ENCODE results near the gene PCDHGC5. TPM values are rescaled to one million over a fixed set of nuclear protein-coding genes. Genes with fewer than 3 reads are reported as not detected.

PCDHGC5 gene
- total RNA-seq, 1 donor from 2014 or later, result 7.7 TPM

GRCh38 chr5:141510850-141511601 lies 22.1 kb downstream of the PCDHGC5 start:
- peak overlapping the region; percentile 4 for H3K27ac Mint-ChIP-seq (ENCODE audit: unreplicated experiment)
- peaks cover 60% of the 10 kb centered on the region for H3K4me1 Mint-ChIP-seq (ENCODE audit: low read depth, unreplicated experiment)
- H3K4me3 Mint-ChIP-seq (ENCODE audit: unreplicated experiment), result peak overlapping the region; percentile 54

GRCh38 chr5:141511771-141512325 lies 23.0 kb downstream of the PCDHGC5 start:
- Histone ChIP-seq H3K27ac (ENCODE audit: low read depth, low read length) (peak overlapping the region; percentile 93), H3K9me3 (ENCODE audit: insufficient read depth, low read depth, low read length) (no peaks in the 10 kb centered on the region), H4K20me1 (ENCODE audit: insufficient read depth, low read length) (no peaks in the 10 kb centered on the region), H3K79me2 (ENCODE audit: insufficient read depth, low read length) (no peaks in the 10 kb centered on the region), H3K9ac (ENCODE audit: low read length) (peak overlapping the region; percentile 84), H3K36me3 (ENCODE audit: insufficient read depth, low read length) (peaks cover 20% of the 10 kb centered on the region), H3K4me1 (ENCODE audit: insufficient read depth, low read length) (peaks cover 66% of the 10 kb centered on the region), H3K27me3 (ENCODE audit: insufficient read depth, low read length) (no peaks in the 10 kb centered on the region), H3K4me3 (ENCODE audit: insufficient read depth, low read depth, low read length) (no peak overlapping the region), H3K4me2 (ENCODE audit: low read length) (peak overlapping the region; percentile 90), H2AFZ (ENCODE audit: low read depth, low read length) (no peak overlapping the region)
- DNase-seq (ENCODE audit: low read depth), result no peak
- no peak for FAIRE-seq
- Mint-ChIP-seq H3K4me1 (ENCODE audit: low read depth, unreplicated experiment) (peaks cover 65% of the 10 kb centered on the region), H3K27ac (ENCODE audit: unreplicated experiment) (peak overlapping the region; percentile 4), H3K9me3 (ENCODE audit: unreplicated experiment) (peaks cover 1% of the 10 kb centered on the region), H3K36me3 (ENCODE audit: low read depth, unreplicated experiment) (peaks cover 6% of the 10 kb centered on the region), H3K27me3 (ENCODE audit: low read depth, unreplicated experiment) (no peaks in the 10 kb centered on the region), H3K4me3 (ENCODE audit: unreplicated experiment) (no peak overlapping the region)
- TF ChIP-seq CTCF (IDR thresholded peaks at IDR 0.05; ENCODE audit: insufficient read depth, low read depth, low read length) (no peak), EZH2 (IDR thresholded peaks at IDR 0.05; ENCODE audit: insufficient read depth, low read length) (no peak)

More at GRCh38 chr5:141510850-141511601, 22.1 kb downstream of the PCDHGC5 start:
- Histone ChIP-seq H4K20me1 (ENCODE audit: insufficient read depth, low read length) (no peaks in the 10 kb centered on the region), H3K9ac (ENCODE audit: low read length) (no peak overlapping the region), H3K79me2 (ENCODE audit: insufficient read depth, low read length) (no peaks in the 10 kb centered on the region), H3K9me3 (ENCODE audit: insufficient read depth, low read depth, low read length) (no peaks in the 10 kb centered on the region), H3K36me3 (ENCODE audit: insufficient read depth, low read length) (peaks cover 20% of the 10 kb centered on the region), H3K4me1 (ENCODE audit: insufficient read depth, low read length) (peaks cover 66% of the 10 kb centered on the region), H3K4me2 (ENCODE audit: low read length) (no peak overlapping the region), H2AFZ (ENCODE audit: low read depth, low read length) (no peak overlapping the region), H3K27me3 (ENCODE audit: insufficient read depth, low read length) (no peaks in the 10 kb centered on the region), H3K4me3 (ENCODE audit: insufficient read depth, low read depth, low read length) (no peak overlapping the region), H3K27ac (ENCODE audit: low read depth, low read length) (no peak overlapping the region)
- FAIRE-seq, result no peak
- peaks cover 2% of the 10 kb centered on the region for H3K36me3 Mint-ChIP-seq (ENCODE audit: low read depth, unreplicated experiment)
- no peak for DNase-seq (ENCODE audit: low read depth)
- TF ChIP-seq EZH2 (IDR thresholded peaks at IDR 0.05; ENCODE audit: insufficient read depth, low read length), result no peak
- TF ChIP-seq CTCF (IDR thresholded peaks at IDR 0.05; ENCODE audit: insufficient read depth, low read depth, low read length), result no peak
- peaks cover 1% of the 10 kb centered on the region for H3K9me3 Mint-ChIP-seq (ENCODE audit: unreplicated experiment)
- no peaks in the 10 kb centered on the region for H3K27me3 Mint-ChIP-seq (ENCODE audit: low read depth, unreplicated experiment)
